ENCODE data around the gene FAM107B. TPM values are rescaled to one million over a fixed set of nuclear protein-coding genes. Genes with fewer than 3 reads are reported as not detected.

The FAM107B gene
- total and polyA plus RNA-seq, 2 of the 4 experiments (the other 2 are of a cell fraction) = 26.4 to 27.1 TPM

GRCh38 chr10:14489522-14490177 lies 285.0 kb downstream of the FAM107B start:
- H3K56ac ChIP-seq (ENCODE audit: extremely low read depth, insufficient read depth, low read length) = no peak overlapping the region
- WGBS, 2 experiments (ENCODE audit: extremely low coverage in 2 of 2, insufficient read length in 1 of 2) = no CpG with 5 or more reads among the region's 1 CpG
- no peak overlapping the region; the same call in 1 of the 2 replicates for H4K91ac ChIP-seq (ENCODE audit: insufficient read depth, low read depth, low read length)
- peak overlapping the region; percentile 27; the same call in 1 of the 2 replicates for H2AK5ac ChIP-seq (ENCODE audit: low read depth, low read length)
- H3K9ac ChIP-seq (ENCODE audit: low read depth, low read length) = no peak overlapping the region
- peak overlapping the region; percentile 43; the same call in 1 of the 2 replicates for H2BK20ac ChIP-seq (ENCODE audit: low read depth, low read length)
- H3K14ac ChIP-seq (replicated peaks; ENCODE audit: low read depth, low read length) = no peak overlapping the region
- CTCF ChIA-PET = interaction anchor here (0.7 kb wide), 1 partner anchor 701 kb away, joined by 3 read pairs; no protein-coding TSS in a partner anchor
- no peak overlapping the region; a peak in 1 of 4 replicates for H4K8ac ChIP-seq (ENCODE audit: low read depth in 2 of 2, low read length in 2 of 2)
- no peak overlapping the region; the same call in 1 of the 2 replicates for H3K18ac ChIP-seq (ENCODE audit: low read depth, low read length)
- H3K4me1 ChIP-seq (ENCODE audit: control insufficient read depth, insufficient read depth, low read length) = peaks cover 9% of the 10 kb centered on the region
- H3K9me3 ChIP-seq (ENCODE audit: control insufficient read depth, insufficient read depth, low read length) = peaks cover 5% of the 10 kb centered on the region
- H3K27me3 ChIP-seq (ENCODE audit: control insufficient read depth, insufficient read depth, low read length) = no peaks in the 10 kb centered on the region
- H3K4me2 ChIP-seq (ENCODE audit: low read depth, low read length) = no peak overlapping the region
- POLR2A ChIA-PET (ENCODE audit: unreplicated experiment) = no interaction called here
- no peak overlapping the region for H3K4me3 ChIP-seq (ENCODE audit: insufficient read depth, low read depth, low read length)
- no peak overlapping the region; the same call in 1 of the 2 replicates for H2BK120ac ChIP-seq (ENCODE audit: low read depth, low read length)
- dilution Hi-C loops (cut with HindIII; ENCODE audit: low sequenced_read_pairs, unreplicated experiment) (no loop called here), in situ Hi-C loops (cut with MboI; ENCODE audit: low sequenced_read_pairs) (loop anchor here (10.0 kb wide), 1 partner anchor 695 kb away; no protein-coding TSS in a partner anchor), intact Hi-C loops (cut with micrococcal nuclease) (no loop called here)
- H2BK5ac ChIP-seq (ENCODE audit: low read depth, low read length, poor library complexity, severe bottlenecking) = no peak overlapping the region
- no peak overlapping the region for H2AK9ac ChIP-seq (replicated peaks; ENCODE audit: low read depth, low read length, poor library complexity)
- H3K79me1 ChIP-seq (ENCODE audit: low read depth in 1 of 2, low read length in 2 of 2) = no peaks in the 10 kb centered on the region
- H3K27ac ChIP-seq (ENCODE audit: insufficient read depth, low read length) = no peak overlapping the region
- no peak for TF ChIP-seq NFE2L2 (IDR thresholded peaks at IDR 0.05; ENCODE audit: low read depth, low read length)
- TF ChIP-seq ELK1 (IDR thresholded peaks at IDR 0.05; ENCODE audit: borderline replicate concordance, low read depth, low read length) = no peak
- peaks cover 8% of the 10 kb centered on the region; the same call in 1 of the 2 replicates for H3K9me1 ChIP-seq (ENCODE audit: insufficient read depth, low read length)
- no peaks in the 10 kb centered on the region for H4K20me1 ChIP-seq (ENCODE audit: insufficient read depth, low read length)
- H3K36me3 ChIP-seq (ENCODE audit: control insufficient read depth, insufficient read depth, low read length) = no peaks in the 10 kb centered on the region
- no peak overlapping the region for H3K23ac ChIP-seq (ENCODE audit: low read depth, low read length)
- peak overlapping the region; percentile 33; the same call in 1 of the 3 replicates for H2BK15ac ChIP-seq (ENCODE audit: low read depth, low read length)
- no peak overlapping the region for H2AFZ ChIP-seq (replicated peaks; ENCODE audit: low read length, poor library complexity)
- H3K4ac ChIP-seq (ENCODE audit: low read depth, low read length) = peak overlapping the region; percentile 8
- no peak for DNase-seq
- peak overlapping the region; percentile 15; the same call in 1 of the 2 replicates for H4K5ac ChIP-seq (ENCODE audit: low read depth, low read length)
- BruUV-seq (replicated peaks) = no TSS peak
- ATAC-seq (ENCODE audit: low read depth) = no peak

All from IMR-90 (cell line).